RWPE2 (cell line): ENCODE data around the gene SPAG6.

ENCODE experiments used
- ATAC-seq: fragments of 200-7000 bp; cut with Tn5 transposase; 3 replicates; pipeline ENCODE4 v1.9.1; 2021; ENCODE audit warnings: low read depth
- DNase-seq: peaks from one replicate; pipeline ENCODE4 v3.0.0-alpha.2; 2020; ENCODE audit warnings: low spot score
- H3K27ac ChIP-seq: fragments of 450-650 bp; 2 replicates; pipeline ENCODE4 v1.5.1; 2017; ENCODE audit warnings: mild to moderate bottlenecking; ENCODE audit not compliant: poor library complexity, severe bottlenecking
- H3K27me3 ChIP-seq: fragments of 250-450 bp; sonication (Bioruptor Pico); 2 replicates; pipeline ENCODE4 v1.5.1; 2021; ENCODE audit warnings: mild to moderate bottlenecking, moderate library complexity; ENCODE audit not compliant: insufficient read depth, poor library complexity, severe bottlenecking
- H3K36me3 ChIP-seq: fragments of 250-450 bp; sonication (Bioruptor Pico); 2 replicates; pipeline ENCODE4 v1.5.1; 2020; ENCODE audit warnings: low read depth, mild to moderate bottlenecking, moderate library complexity
- H3K4me1 ChIP-seq: fragments of 250-450 bp; sonication (Bioruptor Pico); 2 replicates; pipeline ENCODE4 v1.5.1; 2021; ENCODE audit warnings: mild to moderate bottlenecking, moderate library complexity; ENCODE audit not compliant: insufficient read depth, poor library complexity, severe bottlenecking
- H3K4me3 ChIP-seq: fragments of 250-450 bp; sonication (Bioruptor Pico); 2 replicates; pipeline ENCODE4 v1.5.1; 2021; ENCODE audit warnings: mild to moderate bottlenecking, moderate library complexity; ENCODE audit not compliant: severe bottlenecking
- H3K9me3 ChIP-seq: fragments of 250-450 bp; sonication (Bioruptor Pico); 2 replicates; pipeline ENCODE4 v1.5.1; 2021; ENCODE audit warnings: mild to moderate bottlenecking, moderate library complexity; ENCODE audit not compliant: severe bottlenecking
- CTCF ChIP-seq: fragments of 450-650 bp; IDR thresholded peaks from one replicate; pipeline ENCODE4 v1.5.1; 2017; ENCODE audit warnings: mild to moderate bottlenecking, moderate library complexity; ENCODE audit not compliant: poor library complexity, severe bottlenecking

The SPAG6 gene

DNA sequence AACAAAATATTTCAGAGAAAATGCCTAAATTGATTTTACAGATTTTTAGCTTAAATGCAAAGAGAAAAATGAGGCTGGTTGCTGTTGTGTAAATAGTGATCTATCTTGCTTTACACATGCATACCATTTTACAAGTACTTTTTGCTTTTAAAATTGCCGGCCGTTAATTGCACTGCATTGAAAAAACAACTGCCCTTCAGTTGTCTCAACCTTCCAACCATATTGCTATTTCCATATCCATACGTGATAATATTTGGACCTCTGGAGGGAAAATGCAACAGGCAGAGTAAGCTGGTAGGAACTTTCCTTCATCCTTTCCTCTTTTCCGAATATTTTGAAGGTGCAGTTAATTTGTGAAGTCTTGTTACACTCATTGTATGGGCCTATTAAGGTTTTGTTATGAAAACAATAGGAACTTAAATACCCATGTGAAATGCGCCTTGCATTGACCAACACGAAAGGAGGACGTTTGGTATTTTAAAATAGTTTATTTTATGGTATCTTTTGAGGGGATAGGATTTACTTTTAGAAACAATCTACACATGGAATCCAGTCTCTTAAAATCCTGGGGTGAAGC, 13.1 kb upstream of the SPAG6 start:
- DNase-seq, result no peak
- TF ChIP-seq CTCF, result no peak
- peaks cover 37% of the 10 kb centered on the region for H3K27me3 ChIP-seq
- peaks cover 3% of the 10 kb centered on the region for H3K9me3 ChIP-seq
- no peak for ATAC-seq
- H3K4me1 ChIP-seq, result peaks cover 5% of the 10 kb centered on the region
- H3K4me3 ChIP-seq, result no peak overlapping the region
- peaks cover 39% of the 10 kb centered on the region for H3K36me3 ChIP-seq
- H3K27ac ChIP-seq, result no peak overlapping the region

GRCh38 chr10:22333167-22333974, 11.9 kb upstream of the SPAG6 start:
- Histone ChIP-seq H3K9me3 (peaks cover 3% of the 10 kb centered on the region), H3K4me1 (peaks cover 5% of the 10 kb centered on the region), H3K36me3 (peaks cover 27% of the 10 kb centered on the region), H3K27ac (no peak overlapping the region), H3K4me3 (no peak overlapping the region), H3K27me3 (peaks cover 48% of the 10 kb centered on the region)
- ATAC-seq (no peak), DNase-seq (no peak)
- no peak for TF ChIP-seq CTCF

DNA sequence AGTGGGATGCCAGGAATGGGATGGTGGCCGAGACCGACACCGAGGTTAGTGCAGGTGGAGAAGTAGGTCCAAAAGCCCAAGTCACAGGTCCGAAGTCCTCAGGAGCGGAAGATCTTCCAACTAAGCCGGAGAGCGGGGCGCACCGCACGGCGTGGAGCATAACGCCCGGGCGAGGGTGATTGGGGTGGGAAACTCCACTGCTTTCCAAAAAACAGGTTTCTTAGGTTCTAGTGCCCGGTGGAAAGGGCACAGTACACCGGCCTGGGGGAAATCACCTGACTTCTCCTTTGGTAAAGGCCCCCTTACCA, 11.4 kb upstream of the SPAG6 start:
- TF ChIP-seq CTCF, result no peak
- ATAC-seq, result no peak
- DNase-seq, result no peak
- no peak overlapping the region for H3K27ac ChIP-seq
- peaks cover 22% of the 10 kb centered on the region for H3K36me3 ChIP-seq
- peaks cover 54% of the 10 kb centered on the region for H3K27me3 ChIP-seq
- H3K4me1 ChIP-seq, result peaks cover 5% of the 10 kb centered on the region
- H3K4me3 ChIP-seq, result no peak overlapping the region
- peaks cover 3% of the 10 kb centered on the region for H3K9me3 ChIP-seq

GRCh38 chr10:22334414-22335172, 10.7 kb upstream of the SPAG6 start:
- DNase-seq (no peak), ATAC-seq (no peak)
- peaks cover 6% of the 10 kb centered on the region for H3K4me1 ChIP-seq
- H3K27ac ChIP-seq, result no peak overlapping the region
- peaks cover 60% of the 10 kb centered on the region for H3K27me3 ChIP-seq
- peak overlapping the region; percentile 28 for H3K4me3 ChIP-seq
- peaks cover 3% of the 10 kb centered on the region for H3K9me3 ChIP-seq
- no peak for TF ChIP-seq CTCF
- H3K36me3 ChIP-seq, result peaks cover 15% of the 10 kb centered on the region
